ENCODE data around the gene DCDC2B. TPM values are rescaled to one million over a fixed set of nuclear protein-coding genes. Genes with fewer than 3 reads are reported as not detected.

The DCDC2B gene
- total and polyA plus RNA-seq, 2 of the 13 experiments (the other 11 are each of a cell fraction or from before 2014, with no cell fraction given): not detected

DNA sequence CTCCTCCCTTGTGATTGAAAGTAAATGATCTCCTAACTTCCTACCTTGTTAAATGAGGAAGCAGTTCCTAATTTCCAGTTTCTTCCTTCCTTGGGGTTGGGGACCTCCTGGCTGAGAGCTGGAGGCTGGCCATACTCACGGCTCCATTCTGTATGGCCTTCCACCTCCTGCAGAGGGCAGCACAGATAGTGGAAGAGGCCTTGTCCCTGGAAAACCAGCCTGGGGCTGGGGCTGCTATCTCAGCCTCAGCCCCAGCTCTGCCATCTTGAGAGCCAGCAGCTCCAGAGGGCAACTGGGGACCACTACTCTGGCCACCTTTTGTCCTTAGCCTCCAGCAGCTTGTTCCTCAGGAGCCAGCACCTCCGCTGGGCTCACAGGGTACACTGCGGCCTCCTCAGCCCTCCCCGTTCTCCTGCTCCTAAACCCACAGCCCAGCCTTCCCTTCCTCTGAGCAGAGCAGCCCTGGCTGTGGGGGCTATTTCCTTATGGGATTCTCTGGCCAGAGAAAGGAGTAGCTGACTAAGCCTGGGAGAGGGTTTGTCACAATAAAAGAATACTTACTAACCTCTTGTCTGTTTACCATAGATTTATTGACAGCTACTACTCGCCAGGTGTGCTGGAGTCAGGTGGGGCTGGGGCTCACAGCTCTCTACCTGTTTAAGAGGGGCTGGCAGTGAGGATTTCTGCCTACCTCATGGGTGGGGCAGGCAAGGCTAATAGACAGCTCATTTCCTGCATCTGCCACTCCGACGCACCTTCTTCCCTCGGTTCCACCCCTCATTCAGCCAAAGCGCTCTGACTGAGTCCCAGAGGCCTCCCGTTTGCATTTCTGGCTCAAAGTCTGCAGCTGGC, 7.0 kb downstream of the DCDC2B start (continued):
- TF ChIP-seq, protein P1, sequence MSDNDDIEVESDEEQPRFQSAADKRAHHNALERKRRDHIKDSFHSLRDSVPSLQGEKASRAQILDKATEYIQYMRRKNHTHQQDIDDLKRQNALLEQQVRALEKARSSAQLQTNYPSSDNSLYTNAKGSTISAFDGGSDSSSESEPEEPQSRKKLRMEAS (IDR thresholded peaks at IDR 0.05): no peak
- TF ChIP-seq, protein P2, sequence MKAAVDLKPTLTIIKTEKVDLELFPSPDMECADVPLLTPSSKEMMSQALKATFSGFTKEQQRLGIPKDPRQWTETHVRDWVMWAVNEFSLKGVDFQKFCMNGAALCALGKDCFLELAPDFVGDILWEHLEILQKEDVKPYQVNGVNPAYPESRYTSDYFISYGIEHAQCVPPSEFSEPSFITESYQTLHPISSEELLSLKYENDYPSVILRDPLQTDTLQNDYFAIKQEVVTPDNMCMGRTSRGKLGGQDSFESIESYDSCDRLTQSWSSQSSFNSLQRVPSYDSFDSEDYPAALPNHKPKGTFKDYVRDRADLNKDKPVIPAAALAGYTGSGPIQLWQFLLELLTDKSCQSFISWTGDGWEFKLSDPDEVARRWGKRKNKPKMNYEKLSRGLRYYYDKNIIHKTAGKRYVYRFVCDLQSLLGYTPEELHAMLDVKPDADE (CRISPR knock-in tag; IDR thresholded peaks at IDR 0.05): no peak
- TF ChIP-seq KDM4B (CRISPR knock-in tag; IDR thresholded peaks at IDR 0.05) (0 out of 2 replicates have a peak, but pooled peaks have one; percentile 18), RAD21 (CRISPR knock-in tag; IDR thresholded peaks at IDR 0.05) (peak; percentile 90), TEAD3 (CRISPR knock-in tag; optimal IDR thresholded peaks at IDR 0.05; ENCODE audit: borderline replicate concordance) (peak; percentile 38), GATAD2A (CRISPR knock-in tag; IDR thresholded peaks at IDR 0.05) (0 out of 2 replicates have a peak, but pooled peaks have one; percentile 35), ZNF235 (CRISPR knock-in tag; IDR thresholded peaks at IDR 0.05; ENCODE audit: borderline replicate concordance) (no peak), STAG1 (CRISPR knock-in tag; IDR thresholded peaks at IDR 0.05) (peak; percentile 93), GATAD1 (CRISPR knock-in tag; IDR thresholded peaks at IDR 0.05) (peak; percentile 17; the same call in 1 of the 2 replicates), YY1 (IDR thresholded peaks at IDR 0.05; ENCODE audit: insufficient read depth, insufficient replicate concordance, low read depth, low read length) (peak; percentile 8), SOX5 (CRISPR knock-in tag; IDR thresholded peaks at IDR 0.05; ENCODE audit: borderline replicate concordance) (0 out of 2 replicates have a peak, but pooled peaks have one; percentile 18), ZNF598 (CRISPR knock-in tag; IDR thresholded peaks at IDR 0.05; ENCODE audit: borderline replicate concordance) (0 out of 2 replicates have a peak, but pooled peaks have one; percentile 58), XRCC5 (optimal IDR thresholded peaks at IDR 0.05; ENCODE audit: low read length) (peak; percentile 52)
- TF ChIP-seq, protein P3, sequence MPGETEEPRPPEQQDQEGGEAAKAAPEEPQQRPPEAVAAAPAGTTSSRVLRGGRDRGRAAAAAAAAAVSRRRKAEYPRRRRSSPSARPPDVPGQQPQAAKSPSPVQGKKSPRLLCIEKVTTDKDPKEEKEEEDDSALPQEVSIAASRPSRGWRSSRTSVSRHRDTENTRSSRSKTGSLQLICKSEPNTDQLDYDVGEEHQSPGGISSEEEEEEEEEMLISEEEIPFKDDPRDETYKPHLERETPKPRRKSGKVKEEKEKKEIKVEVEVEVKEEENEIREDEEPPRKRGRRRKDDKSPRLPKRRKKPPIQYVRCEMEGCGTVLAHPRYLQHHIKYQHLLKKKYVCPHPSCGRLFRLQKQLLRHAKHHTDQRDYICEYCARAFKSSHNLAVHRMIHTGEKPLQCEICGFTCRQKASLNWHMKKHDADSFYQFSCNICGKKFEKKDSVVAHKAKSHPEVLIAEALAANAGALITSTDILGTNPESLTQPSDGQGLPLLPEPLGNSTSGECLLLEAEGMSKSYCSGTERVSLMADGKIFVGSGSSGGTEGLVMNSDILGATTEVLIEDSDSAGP (CRISPR knock-in tag; IDR thresholded peaks at IDR 0.05; ENCODE audit: borderline replicate concordance): peak; percentile 46
- TF ChIP-seq, protein P4, sequence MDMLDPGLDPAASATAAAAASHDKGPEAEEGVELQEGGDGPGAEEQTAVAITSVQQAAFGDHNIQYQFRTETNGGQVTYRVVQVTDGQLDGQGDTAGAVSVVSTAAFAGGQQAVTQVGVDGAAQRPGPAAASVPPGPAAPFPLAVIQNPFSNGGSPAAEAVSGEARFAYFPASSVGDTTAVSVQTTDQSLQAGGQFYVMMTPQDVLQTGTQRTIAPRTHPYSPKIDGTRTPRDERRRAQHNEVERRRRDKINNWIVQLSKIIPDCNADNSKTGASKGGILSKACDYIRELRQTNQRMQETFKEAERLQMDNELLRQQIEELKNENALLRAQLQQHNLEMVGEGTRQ (IDR thresholded peaks at IDR 0.05; ENCODE audit: low read depth, low read length): no peak
- TF ChIP-seq, protein P4 (CRISPR knock-in tag; IDR thresholded peaks at IDR 0.05; ENCODE audit: borderline replicate concordance): no peak
- TF ChIP-seq, protein P5, sequence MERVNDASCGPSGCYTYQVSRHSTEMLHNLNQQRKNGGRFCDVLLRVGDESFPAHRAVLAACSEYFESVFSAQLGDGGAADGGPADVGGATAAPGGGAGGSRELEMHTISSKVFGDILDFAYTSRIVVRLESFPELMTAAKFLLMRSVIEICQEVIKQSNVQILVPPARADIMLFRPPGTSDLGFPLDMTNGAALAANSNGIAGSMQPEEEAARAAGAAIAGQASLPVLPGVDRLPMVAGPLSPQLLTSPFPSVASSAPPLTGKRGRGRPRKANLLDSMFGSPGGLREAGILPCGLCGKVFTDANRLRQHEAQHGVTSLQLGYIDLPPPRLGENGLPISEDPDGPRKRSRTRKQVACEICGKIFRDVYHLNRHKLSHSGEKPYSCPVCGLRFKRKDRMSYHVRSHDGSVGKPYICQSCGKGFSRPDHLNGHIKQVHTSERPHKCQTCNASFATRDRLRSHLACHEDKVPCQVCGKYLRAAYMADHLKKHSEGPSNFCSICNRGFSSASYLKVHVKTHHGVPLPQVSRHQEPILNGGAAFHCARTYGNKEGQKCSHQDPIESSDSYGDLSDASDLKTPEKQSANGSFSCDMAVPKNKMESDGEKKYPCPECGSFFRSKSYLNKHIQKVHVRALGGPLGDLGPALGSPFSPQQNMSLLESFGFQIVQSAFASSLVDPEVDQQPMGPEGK (CRISPR knock-in tag; IDR thresholded peaks at IDR 0.05): peak; percentile 25; the same call in 1 of the 2 replicates
- TF ChIP-seq, protein P6, sequence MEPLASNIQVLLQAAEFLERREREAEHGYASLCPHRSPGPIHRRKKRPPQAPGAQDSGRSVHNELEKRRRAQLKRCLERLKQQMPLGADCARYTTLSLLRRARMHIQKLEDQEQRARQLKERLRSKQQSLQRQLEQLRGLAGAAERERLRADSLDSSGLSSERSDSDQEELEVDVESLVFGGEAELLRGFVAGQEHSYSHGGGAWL (CRISPR knock-in tag; IDR thresholded peaks at IDR 0.05): 0 out of 2 replicates have a peak, but pooled peaks have one; percentile 33
- TF ChIP-seq, protein P7, sequence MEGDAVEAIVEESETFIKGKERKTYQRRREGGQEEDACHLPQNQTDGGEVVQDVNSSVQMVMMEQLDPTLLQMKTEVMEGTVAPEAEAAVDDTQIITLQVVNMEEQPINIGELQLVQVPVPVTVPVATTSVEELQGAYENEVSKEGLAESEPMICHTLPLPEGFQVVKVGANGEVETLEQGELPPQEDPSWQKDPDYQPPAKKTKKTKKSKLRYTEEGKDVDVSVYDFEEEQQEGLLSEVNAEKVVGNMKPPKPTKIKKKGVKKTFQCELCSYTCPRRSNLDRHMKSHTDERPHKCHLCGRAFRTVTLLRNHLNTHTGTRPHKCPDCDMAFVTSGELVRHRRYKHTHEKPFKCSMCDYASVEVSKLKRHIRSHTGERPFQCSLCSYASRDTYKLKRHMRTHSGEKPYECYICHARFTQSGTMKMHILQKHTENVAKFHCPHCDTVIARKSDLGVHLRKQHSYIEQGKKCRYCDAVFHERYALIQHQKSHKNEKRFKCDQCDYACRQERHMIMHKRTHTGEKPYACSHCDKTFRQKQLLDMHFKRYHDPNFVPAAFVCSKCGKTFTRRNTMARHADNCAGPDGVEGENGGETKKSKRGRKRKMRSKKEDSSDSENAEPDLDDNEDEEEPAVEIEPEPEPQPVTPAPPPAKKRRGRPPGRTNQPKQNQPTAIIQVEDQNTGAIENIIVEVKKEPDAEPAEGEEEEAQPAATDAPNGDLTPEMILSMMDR (CRISPR knock-in tag; IDR thresholded peaks at IDR 0.05): peak; percentile 89
